HG03460 (cell line): Measurements from ENCODE around the gene MSH5.
A peak's percentile ranks its signal among the peaks of the same experiment; 100 is the strongest.

Experiments
- ATAC-seq: cut with Tn5 transposase; IDR thresholded peaks from one replicate; pipeline ENCODE4 v1.9.1; 2021; ENCODE audit not compliant: unreplicated experiment

The MSH5 gene

GRCh38 chr6:31729515-31729978 is 10.3 kb upstream of the MSH5 start:
- ATAC-seq, result peak; percentile 41

- ATAC-seq, result peak; percentile 36
Observed at GRCh38 chr6:31729979-31730630, 9.7 kb upstream of the MSH5 start.

- ATAC-seq, result no peak
Observed at GRCh38 chr6:31730631-31731086, 9.1 kb upstream of the MSH5 start.

GRCh38 chr6:31732029-31732428 is 7.8 kb upstream of the MSH5 start:
- no peak for ATAC-seq

- ATAC-seq, result no peak
Observed at GRCh38 chr6:31733734-31734133, 6.1 kb upstream of the MSH5 start.

GRCh38 chr6:31734247-31734820 is 5.5 kb upstream of the MSH5 start:
- ATAC-seq, result no peak

- peak; percentile 24 for ATAC-seq
Observed at GRCh38 chr6:31734821-31735406, 4.9 kb upstream of the MSH5 start.

GRCh38 chr6:31736021-31736767 is 3.6 kb upstream of the MSH5 start, which contains the start of gene CLIC1:
Gene CLIC1, minus strand, starts transcription at chr6:31736530. Its CDS starts 230 bp downstream, at chr6:31736300.
- peak; percentile 28 for ATAC-seq

- ATAC-seq, result no peak
Observed at GRCh38 chr6:31736768-31737314, 3.0 kb upstream of the MSH5 start.

GRCh38 chr6:31737315-31737990 is 2.4 kb upstream of the MSH5 start:
- ATAC-seq, result no peak

GRCh38 chr6:31737991-31738979 is 1.5 kb upstream of the MSH5 start:
- ATAC-seq, result no peak

- peak; percentile 0 for ATAC-seq
Observed at GRCh38 chr6:31740397-31741223, 805 bp downstream of the MSH5 start.

GRCh38 chr6:31741815-31742214 is 2.0 kb downstream of the MSH5 start:
- ATAC-seq, result no peak

GRCh38 chr6:31742894-31743293 is 3.1 kb downstream of the MSH5 start:
- no peak for ATAC-seq

GRCh38 chr6:31744422-31744821 is 4.6 kb downstream of the MSH5 start:
- ATAC-seq, result no peak

- ATAC-seq, result no peak
Observed at GRCh38 chr6:31749301-31750036, 9.7 kb downstream of the MSH5 start.

GRCh38 chr6:31750411-31751022 is 10.7 kb downstream of the MSH5 start:
- no peak for ATAC-seq
